ENCODE measurements around the gene KCND3. TPM values are rescaled to one million over a fixed set of nuclear protein-coding genes. Genes with fewer than 3 reads are reported as not detected.

Gene KCND3
- polyA plus RNA-seq, 1 donor (not counting 4 experiments of a cell fraction or from before 2014, with no cell fraction given): 0.21 TPM

DNA sequence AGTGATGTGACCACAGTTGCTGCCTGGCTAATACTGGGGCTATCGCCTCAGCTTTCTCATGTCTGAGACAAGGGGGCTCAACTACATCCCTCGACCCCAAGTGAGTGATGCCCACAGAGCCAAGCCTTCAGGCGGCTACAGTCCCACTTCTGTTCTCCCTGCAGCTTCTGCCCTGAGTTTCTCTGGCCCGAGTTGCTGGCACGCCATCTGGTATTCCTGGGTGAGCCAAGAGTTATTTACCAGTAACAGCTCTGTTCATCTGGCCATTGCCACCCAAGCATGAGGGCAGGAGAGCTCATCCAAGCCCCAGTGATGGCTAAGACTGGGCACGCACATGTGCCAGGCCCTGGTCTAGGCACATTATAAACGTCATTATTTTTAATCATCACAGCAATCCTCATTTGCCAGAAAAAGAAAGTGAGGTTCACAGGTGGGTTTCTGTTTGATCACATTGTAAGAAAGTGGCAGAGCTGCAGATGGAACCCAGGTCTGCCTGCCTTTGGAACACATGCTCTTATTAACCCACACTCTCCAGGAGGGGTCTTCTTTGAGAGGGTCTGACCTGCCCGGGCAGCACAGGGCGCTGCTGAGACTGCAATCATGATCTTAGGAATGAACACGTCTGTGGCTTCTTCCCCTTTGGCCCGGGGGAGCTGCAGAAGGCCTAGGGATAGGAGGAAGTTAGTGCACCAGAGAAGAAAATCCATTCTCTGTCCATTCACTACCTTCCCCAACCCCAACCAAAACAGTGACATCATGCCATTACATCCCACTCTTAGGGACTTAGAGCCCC lies 27.5 kb downstream of the KCND3 start:
- no peaks in the 10 kb centered on the region for H3K9me1 ChIP-seq (ENCODE audit: control insufficient read depth, extremely low read depth, insufficient read depth, low read length)
- no peak overlapping the region for H3K4me3 ChIP-seq (ENCODE audit: control insufficient read depth in 2 of 3, extremely low read depth in 1 of 3, insufficient read depth in 2 of 3, low read depth in 1 of 3, low read length in 3 of 3)
- FAIRE-seq (no peak), DNase-seq (ENCODE audit: low read depth, low spot score) (no peak)
- H4K20me1 ChIP-seq (ENCODE audit: control insufficient read depth, extremely low read depth, insufficient read depth, low read length): no peaks in the 10 kb centered on the region
- TF ChIP-seq, protein P1, sequence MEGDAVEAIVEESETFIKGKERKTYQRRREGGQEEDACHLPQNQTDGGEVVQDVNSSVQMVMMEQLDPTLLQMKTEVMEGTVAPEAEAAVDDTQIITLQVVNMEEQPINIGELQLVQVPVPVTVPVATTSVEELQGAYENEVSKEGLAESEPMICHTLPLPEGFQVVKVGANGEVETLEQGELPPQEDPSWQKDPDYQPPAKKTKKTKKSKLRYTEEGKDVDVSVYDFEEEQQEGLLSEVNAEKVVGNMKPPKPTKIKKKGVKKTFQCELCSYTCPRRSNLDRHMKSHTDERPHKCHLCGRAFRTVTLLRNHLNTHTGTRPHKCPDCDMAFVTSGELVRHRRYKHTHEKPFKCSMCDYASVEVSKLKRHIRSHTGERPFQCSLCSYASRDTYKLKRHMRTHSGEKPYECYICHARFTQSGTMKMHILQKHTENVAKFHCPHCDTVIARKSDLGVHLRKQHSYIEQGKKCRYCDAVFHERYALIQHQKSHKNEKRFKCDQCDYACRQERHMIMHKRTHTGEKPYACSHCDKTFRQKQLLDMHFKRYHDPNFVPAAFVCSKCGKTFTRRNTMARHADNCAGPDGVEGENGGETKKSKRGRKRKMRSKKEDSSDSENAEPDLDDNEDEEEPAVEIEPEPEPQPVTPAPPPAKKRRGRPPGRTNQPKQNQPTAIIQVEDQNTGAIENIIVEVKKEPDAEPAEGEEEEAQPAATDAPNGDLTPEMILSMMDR (optimal IDR thresholded peaks at IDR 0.05 in 1 of 3, IDR thresholded peaks at IDR 0.05 in 1 of 3, conservative IDR thresholded peaks at IDR 0.05 in 1 of 3; ENCODE audit: extremely low read depth in 1 of 3, insufficient read depth in 2 of 3, low read length in 3 of 3): no peak
- no peak for TF ChIP-seq EZH2 (IDR thresholded peaks at IDR 0.05; ENCODE audit: low read length)
- dilution Hi-C loops (cut with MboI; ENCODE audit: extremely low pct_ligation_motif_present, low sequenced_read_pairs): no loop called here
- H3K9ac ChIP-seq (ENCODE audit: control insufficient read depth, extremely low read depth, insufficient read depth, low read length): no peak overlapping the region
- peaks cover 9% of the 10 kb centered on the region for H3K27me3 ChIP-seq (ENCODE audit: control insufficient read depth, extremely low read depth, insufficient read depth, low read length)
- H3K36me3 ChIP-seq (ENCODE audit: control insufficient read depth in 2 of 2, extremely low read depth in 1 of 2, insufficient read depth in 2 of 2, low read length in 2 of 2): no peaks in the 10 kb centered on the region
- H3K4me2 ChIP-seq (ENCODE audit: control insufficient read depth, extremely low read depth, insufficient read depth, low read depth, low read length): no peak overlapping the region
- no peak overlapping the region for H3K27ac ChIP-seq (ENCODE audit: control insufficient read depth, insufficient read depth, low read length)
- no peaks in the 10 kb centered on the region for H3K9me3 ChIP-seq (ENCODE audit: control insufficient read depth, low read depth, low read length)
- H3K79me2 ChIP-seq (ENCODE audit: control insufficient read depth, insufficient read depth, low read length): no peaks in the 10 kb centered on the region
- no peaks in the 10 kb centered on the region for H3K4me1 ChIP-seq (ENCODE audit: control insufficient read depth, extremely low read depth, insufficient read depth, low read length)
- H2AFZ ChIP-seq (ENCODE audit: control insufficient read depth, low read length): no peak overlapping the region

DNA sequence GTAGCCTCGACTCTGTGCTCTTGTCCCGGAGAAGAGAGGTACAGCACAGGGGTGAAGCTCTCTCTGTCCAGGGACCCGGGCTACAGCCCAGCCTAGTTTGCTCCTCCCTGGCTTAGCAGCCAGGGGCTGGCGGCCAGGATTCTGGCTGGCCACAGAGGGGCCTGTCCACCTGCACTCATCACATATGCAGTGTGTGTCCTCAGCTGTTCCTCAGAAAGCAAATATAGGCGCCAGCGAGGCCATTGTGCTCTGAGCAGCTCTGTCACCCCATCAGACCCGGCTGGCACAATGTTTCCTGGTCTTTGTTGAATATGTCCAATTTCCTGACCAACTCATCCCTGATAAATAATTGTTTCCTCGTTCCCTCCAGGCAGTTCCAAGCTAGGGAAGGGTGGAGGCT lies 28.5 kb downstream of the KCND3 start:
- dilution Hi-C loops (cut with MboI; ENCODE audit: extremely low pct_ligation_motif_present, low sequenced_read_pairs): no loop called here
- H3K27me3 ChIP-seq (ENCODE audit: control insufficient read depth, extremely low read depth, insufficient read depth, low read length): peaks cover 9% of the 10 kb centered on the region

More for the DNA sequence above, 28.5 kb downstream of the KCND3 start:
- no peak overlapping the region for H3K4me2 ChIP-seq (ENCODE audit: control insufficient read depth, extremely low read depth, insufficient read depth, low read depth, low read length)
- DNase-seq (ENCODE audit: low read depth, low spot score) (no peak), FAIRE-seq (no peak)
- H3K4me3 ChIP-seq (ENCODE audit: control insufficient read depth in 2 of 3, extremely low read depth in 1 of 3, insufficient read depth in 2 of 3, low read depth in 1 of 3, low read length in 3 of 3): no peak overlapping the region
- H3K9me3 ChIP-seq (ENCODE audit: control insufficient read depth, low read depth, low read length): no peaks in the 10 kb centered on the region
- H3K27ac ChIP-seq (ENCODE audit: control insufficient read depth, insufficient read depth, low read length): no peak overlapping the region
- no peaks in the 10 kb centered on the region for H3K36me3 ChIP-seq (ENCODE audit: control insufficient read depth in 2 of 2, extremely low read depth in 1 of 2, insufficient read depth in 2 of 2, low read length in 2 of 2)
- H3K79me2 ChIP-seq (ENCODE audit: control insufficient read depth, insufficient read depth, low read length): no peaks in the 10 kb centered on the region
- TF ChIP-seq EZH2 (IDR thresholded peaks at IDR 0.05; ENCODE audit: low read length): no peak
- TF ChIP-seq, protein P1 (optimal IDR thresholded peaks at IDR 0.05 in 1 of 3, IDR thresholded peaks at IDR 0.05 in 1 of 3, conservative IDR thresholded peaks at IDR 0.05 in 1 of 3; ENCODE audit: extremely low read depth in 1 of 3, insufficient read depth in 2 of 3, low read length in 3 of 3): no peak
- no peak overlapping the region for H2AFZ ChIP-seq (ENCODE audit: control insufficient read depth, low read length)
- H4K20me1 ChIP-seq (ENCODE audit: control insufficient read depth, extremely low read depth, insufficient read depth, low read length): no peaks in the 10 kb centered on the region
- H3K9ac ChIP-seq (ENCODE audit: control insufficient read depth, extremely low read depth, insufficient read depth, low read length): no peak overlapping the region
- H3K4me1 ChIP-seq (ENCODE audit: control insufficient read depth, extremely low read depth, insufficient read depth, low read length): no peaks in the 10 kb centered on the region
- H3K9me1 ChIP-seq (ENCODE audit: control insufficient read depth, extremely low read depth, insufficient read depth, low read length): no peaks in the 10 kb centered on the region

All from keratinocyte (primary cell).